HG03432 (cell line): ENCODE results near the gene CRIM1.

Source experiments
- ATAC-seq: cut with Tn5 transposase; IDR thresholded peaks from one replicate; pipeline ENCODE4 v1.9.1; 2021; ENCODE audit warnings: mild to moderate bottlenecking, moderate library complexity; ENCODE audit not compliant: unreplicated experiment

The CRIM1 gene

DNA sequence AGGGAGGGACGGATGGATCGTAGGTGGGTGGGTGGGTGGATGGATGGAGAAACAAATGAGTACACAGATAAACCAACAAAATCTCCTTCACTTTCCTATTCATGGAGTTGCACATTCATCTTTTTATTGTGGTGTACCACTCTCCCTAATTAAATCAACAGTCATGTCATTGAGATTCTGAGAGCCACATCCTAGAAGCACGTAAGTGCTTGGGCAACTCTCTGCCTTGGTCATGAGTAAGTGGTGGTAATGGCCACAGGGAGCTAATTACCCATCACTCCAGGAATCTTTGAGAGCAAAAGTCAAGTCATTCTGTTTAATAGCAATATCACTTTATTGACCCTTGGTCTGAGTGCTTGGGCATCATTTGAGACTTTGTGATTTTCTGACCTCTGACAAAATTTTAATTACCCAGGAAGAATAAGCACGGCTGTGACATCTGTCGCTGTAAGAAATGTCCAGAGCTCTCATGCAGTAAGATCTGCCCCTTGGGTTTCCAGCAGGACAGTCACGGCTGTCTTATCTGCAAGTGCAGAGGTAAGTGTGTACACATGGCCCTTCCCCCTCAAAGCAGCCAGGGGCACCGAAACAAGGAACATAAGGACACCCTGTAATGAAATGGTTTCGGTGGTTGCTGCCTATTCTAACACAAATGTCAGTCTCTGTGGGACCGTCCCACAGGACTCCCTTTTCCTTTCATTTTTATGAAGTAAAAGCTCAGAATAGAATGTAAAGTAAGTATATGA, 156.5 kb downstream of the CRIM1 start:
- ATAC-seq: peak; percentile 58

DNA sequence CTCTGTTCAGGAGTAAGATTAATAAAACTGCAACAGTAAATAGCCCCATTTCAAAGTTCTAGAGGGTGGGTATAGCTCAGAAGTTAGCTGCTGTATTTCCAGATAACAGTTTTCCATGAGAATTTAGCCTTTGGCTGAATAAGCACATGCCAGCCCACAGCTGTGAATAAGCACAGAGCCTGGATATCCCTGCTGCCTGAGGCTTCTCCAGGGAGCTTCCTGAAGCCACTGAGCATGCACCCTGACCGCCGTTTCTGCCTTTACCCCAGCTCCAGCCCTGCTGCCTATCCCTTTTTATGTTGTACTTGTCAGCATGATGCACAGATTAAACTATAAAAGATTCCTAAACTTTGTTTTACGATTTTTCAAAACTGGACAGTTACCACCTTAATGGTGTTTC, 157.1 kb downstream of the CRIM1 start:
- no peak for ATAC-seq

DNA sequence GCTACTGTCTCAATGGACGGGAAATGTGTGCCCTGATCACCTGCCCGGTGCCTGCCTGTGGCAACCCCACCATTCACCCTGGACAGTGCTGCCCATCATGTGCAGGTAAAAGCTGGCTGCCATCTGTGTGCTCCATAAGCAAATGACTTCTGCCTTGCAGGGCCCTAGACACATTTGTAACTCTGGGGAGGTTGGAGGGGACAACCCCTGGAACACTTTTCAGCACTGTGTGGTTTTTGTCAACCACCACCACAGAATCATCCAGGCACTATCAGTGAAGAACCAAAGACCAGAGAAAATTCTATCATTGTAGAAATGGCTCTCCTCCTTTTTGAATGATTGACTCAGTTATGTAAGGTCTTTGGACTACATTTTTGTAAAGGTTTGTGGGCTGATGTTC, 158.1 kb downstream of the CRIM1 start:
- ATAC-seq: no peak

DNA sequence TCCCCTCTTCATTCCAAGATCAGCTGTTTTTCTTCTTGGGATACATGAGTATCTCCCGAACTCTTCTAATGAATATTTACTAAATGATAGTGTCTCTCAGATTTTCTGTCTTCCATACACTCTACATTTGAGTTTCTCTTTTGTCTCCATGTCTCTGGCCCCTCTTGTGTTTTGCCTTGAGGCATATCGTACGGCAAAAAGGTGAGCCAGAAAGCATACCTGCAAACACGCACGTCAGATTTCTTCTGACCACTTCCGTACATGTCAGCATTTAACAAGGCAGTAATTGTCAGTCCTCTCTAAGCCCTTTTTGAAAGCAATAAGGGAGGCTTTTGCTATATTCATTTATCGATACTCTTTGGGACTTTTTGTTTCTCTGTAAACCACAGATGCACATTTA, 160.0 kb downstream of the CRIM1 start:
- ATAC-seq: no peak

GRCh38 chr2:36516136-36516870, 160.7 kb downstream of the CRIM1 start:
- no peak for ATAC-seq

DNA sequence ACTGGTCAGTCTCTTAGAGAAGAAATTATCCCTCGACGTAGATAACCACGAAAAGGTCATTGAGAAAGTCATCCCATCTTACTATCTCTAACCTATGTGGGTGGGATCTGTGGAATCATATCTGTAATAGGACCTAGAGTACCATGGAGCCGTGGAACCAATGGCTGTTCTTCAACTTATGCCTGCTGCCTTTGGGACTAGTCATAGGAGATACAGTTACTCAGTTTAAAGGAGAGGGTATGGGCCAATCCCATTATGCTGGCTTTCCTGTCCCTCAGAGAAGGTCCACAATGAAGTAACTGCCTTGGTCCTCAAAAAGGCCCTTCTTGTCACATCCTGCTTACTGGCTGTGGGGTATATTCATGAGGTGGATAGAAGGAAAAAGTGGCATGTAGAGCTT, 164.9 kb downstream of the CRIM1 start:
- no peak for ATAC-seq

DNA sequence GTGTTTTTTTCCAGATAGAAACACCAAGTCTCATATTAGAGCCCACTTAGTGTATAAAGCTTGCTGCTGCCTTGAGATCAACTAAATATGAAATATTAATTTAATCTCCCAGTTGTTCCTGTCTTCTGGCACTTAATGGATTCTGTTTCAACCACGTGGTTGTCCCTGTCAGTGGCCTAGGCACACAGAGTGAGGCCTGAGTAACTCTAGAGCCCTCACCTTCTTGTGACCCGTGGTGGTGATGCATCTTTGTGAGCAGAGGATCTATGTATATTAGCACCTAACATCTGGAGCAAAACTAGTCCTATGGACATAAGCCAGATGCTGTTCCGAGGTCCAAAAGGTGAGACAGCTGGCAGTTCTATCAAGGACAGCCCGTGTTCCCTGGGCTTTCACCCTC, 167.6 kb downstream of the CRIM1 start:
- ATAC-seq: no peak

- no peak for ATAC-seq
Observed at GRCh38 chr2:36525245-36525644, 169.7 kb downstream of the CRIM1 start.

DNA sequence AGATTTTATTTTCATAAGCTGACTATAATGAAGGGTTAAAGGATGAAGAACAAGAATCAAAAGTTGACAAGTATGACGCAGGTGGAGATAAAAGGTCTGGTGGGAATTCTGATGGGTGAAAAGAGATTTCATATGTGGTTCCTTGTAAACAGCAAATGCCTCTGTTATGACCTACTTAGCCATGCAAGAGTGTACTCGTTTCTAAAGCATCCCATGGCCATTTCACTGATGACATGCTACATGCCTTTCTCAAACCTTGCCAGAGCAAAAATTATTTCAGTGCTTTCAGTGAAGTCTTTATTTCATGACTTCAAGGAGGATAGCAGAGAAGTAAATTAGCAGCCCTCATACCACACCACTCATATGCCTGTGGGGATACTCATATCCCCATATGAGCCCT, 170.6 kb downstream of the CRIM1 start:
- no peak for ATAC-seq

DNA sequence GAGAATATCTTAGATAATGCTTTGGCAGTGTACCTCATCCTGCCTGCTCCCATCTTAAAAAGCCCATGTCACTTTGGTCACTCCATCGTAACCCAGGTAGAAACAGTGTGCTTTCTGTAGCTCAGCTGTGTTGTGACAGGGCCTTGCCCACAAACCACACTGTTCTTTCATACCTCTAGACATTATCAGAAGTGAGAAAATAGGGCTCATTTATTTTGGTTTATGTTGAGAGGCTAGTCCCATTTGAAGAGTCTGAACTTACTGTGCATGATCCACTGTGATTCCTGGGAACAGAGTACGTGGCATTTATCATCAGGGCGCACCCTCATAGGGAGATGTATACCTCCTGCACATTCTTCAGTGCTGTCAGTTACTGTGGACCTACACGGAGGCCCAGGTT, 172.7 kb downstream of the CRIM1 start:
- ATAC-seq: peak; percentile 69

DNA sequence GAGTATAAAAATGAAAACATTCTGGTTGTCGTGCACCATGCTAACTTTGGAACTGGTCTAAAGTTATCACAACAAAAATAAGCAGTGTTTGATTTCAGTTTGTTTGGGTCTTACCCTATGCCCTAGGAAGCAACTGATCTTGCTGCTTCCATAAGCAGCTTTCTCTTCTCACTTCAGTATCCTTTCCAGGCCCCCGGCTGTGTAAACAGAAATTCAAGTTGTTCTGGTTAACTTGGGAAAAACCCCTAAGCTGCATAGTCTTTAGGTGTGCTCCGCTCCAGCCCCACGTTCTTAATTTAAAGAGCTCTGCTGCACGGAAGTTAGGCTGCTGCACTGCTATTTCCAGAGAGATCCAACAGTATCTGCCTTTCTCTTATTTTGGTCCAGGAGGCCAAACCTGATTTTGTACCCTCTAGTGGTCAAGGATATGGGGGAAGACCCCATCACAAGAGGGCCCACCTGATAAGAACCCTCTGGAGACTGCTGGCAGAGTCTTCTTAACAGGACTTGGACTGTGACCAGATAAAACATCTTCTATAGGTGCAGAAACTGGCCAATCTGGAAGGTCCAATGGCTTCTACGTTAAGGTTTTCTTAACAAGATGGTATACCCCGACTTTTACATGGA, 173.3 kb downstream of the CRIM1 start:
- peak; percentile 13 for ATAC-seq

DNA sequence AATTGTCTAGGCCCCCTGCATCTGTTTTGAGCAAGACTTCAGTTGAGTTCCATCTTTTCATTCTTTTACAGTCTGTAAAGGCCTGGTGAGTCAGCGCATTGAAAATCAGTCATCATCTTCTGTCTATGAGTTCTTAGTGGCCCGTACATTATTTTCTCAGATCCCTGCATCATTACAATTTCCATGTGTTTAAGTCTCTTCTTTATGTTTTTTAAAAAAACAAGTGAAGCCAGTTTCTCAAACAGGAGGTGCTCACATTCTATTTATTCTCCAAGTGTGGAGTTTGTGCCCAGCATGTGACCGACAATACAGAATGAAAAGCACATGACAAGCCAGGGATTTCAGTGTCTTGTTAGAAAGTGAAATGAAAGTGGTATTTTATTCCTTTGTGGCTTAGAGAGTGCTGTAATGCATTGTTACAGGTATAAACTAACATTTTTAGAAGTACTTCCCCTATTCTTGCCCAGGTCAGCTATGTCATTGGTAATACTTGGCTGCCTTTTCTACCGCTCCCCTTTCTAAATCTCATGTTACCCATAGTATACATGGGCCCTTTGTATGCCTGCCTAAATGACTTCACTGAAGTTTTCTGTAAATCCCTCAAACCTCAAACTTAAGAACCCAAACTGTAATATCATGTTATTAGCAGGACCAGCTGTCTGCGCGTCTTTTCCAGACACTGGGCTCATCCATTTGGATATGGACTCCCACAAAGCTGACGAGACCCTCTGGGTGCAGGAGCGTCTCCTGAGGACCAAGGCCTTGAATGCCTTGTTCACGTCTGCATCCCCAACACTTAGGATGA, 174.8 kb downstream of the CRIM1 start:
- peak; percentile 83 for ATAC-seq

- peak; percentile 21 for ATAC-seq
Observed at GRCh38 chr2:36530983-36531354, 175.4 kb downstream of the CRIM1 start.

- no peak for ATAC-seq
Observed at GRCh38 chr2:36534275-36534799, 178.8 kb downstream of the CRIM1 start.

- ATAC-seq: no peak
Observed at GRCh38 chr2:36535099-36535498, 179.5 kb downstream of the CRIM1 start.

DNA sequence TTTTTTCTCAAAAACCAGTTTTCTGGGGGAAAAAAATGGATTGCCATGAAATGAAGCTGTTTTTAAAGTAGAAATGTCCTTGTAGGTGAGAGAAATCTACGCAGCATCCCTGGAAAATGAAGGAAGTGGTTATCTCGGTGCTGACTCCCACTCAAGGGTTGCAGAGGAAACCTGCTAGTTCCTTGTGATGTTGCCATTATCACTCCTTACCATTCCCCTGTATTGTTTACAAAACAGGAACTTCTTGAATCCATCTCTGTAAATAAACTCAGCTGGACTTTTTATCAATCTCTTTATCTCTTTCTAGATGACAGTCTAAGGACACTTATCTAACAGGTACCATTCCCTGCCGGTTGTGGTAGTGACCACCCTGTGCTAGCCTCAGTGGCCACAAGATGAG, 181.2 kb downstream of the CRIM1 start:
- no peak for ATAC-seq

GRCh38 chr2:36538335-36538734, 182.8 kb downstream of the CRIM1 start:
- no peak for ATAC-seq

DNA sequence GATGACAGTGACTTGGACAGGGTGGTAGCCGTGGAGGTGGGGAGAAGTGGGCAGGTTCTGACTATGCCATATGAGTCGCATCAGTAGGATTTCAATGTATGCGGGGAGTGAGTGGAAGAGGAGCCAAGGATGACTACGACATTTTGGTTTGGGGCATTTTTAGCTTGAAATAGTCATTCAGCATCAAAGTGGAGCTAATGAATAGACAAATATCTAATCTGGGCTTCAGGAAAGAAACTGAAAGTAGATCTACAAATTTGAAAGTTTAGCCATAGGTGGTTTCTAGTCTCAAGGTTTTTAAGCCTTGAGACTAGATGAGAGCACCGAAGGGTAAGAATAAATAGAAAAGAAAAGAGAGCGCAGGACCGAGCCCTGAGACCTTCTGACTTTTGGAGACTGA, 184.1 kb downstream of the CRIM1 start:
- ATAC-seq: peak; percentile 78

DNA sequence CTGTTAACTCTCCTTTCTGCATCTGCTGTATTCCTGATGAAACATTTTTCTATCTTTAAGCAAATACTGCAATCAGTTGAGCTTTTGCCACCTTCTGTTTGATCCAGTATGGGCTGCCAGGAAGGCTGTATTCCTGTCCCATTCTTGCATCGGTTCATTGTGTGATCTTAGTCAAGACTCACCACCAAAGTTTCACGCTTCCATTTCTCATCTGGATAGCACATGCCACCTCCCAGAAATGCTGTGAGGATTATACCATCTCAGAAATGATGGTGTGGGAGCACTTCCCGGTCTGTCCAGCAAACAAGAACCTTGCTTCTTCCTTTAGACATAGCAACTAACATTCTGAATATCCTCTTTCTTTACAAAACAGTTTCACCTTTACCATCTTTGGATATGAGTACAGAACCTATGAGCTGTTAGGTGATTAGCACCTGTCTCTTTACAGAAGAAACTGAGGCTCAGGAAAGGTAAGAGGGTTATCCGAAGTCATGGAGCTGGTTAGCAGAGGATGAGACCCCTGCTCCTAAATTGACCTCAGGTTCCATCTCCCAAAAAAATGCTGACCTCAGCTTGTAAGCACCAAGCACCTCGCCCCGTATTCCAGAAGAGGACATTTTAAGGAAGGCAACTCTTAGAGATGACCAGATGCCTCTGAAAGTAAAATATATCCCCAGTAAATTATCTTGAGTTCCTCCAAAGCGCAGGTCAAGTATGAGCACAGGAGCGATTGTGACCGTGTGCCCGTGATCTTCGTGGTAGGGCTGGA, 185.6 kb downstream of the CRIM1 start:
- no peak for ATAC-seq

DNA sequence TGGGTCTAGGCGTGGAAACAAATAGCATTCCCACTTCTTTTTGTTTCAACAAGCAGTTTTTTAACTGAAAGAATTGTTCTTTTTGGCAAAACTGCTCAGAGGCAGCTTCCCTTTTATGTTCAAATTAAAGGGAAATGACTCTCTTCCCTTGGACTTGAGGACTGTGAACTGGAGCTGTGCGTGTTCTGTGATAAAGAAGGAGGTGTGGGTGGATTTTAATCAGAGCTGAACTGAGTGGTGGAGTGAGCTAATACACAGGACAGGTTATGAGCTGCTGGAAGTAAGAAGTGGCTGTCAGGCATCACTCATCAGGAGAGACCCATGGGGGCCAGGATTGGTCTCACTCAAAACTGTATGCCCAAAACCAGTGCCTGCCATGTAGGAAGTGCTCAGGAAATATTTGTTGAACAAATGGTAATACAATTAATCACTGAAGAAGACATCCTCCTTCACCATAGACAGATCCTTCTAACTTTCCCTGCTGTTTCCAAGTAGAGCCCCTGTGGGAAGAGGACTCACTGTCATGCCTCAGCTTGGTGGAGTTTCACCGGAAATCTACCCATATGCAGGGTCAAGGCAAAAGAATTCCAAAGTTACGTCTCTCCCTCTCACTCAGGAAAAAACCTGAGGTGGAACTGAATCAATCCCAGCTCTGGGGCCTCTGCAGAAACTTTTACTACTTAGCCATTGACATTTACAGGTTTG, 186.5 kb downstream of the CRIM1 start:
- ATAC-seq: no peak
